GM23338 (cell line): ENCODE measurements around the gene PHKG1. TPM values are rescaled to one million over a fixed set of nuclear protein-coding genes. Genes with fewer than 3 reads are reported as not detected.
"Not testable (repeated sequence)": the region's sequence is repeated elsewhere in the genome, so short reads cannot be mapped to it uniquely, and the experiment has no call there.

Experiments used
- ATAC-seq: fragments of 200-7000 bp; cut with Tn5 transposase; 3 replicates; pipeline ENCODE4 v1.9.1; 2020
- DNase-seq: peaks from one replicate; pipeline ENCODE4 v3.0.0-alpha.2; 2015; ENCODE audit warnings: low spot score
- H2AFZ ChIP-seq: fragments of 200-600 bp; sonication (generic); 2 replicates; pipeline ENCODE4 v1.8.0; 2016; ENCODE audit warnings: antibody characterized with exemption, mild to moderate bottlenecking, moderate library complexity
- H3F3A ChIP-seq: fragments of 200-600 bp; sonication (generic); replicated peaks from 2 replicates; pipeline ENCODE4 v1.8.0; 2017; ENCODE audit warnings: antibody characterized with exemption, mixed run types, low read depth
- H3K27ac ChIP-seq: fragments of 200-600 bp; sonication (generic); 2 replicates; pipeline ENCODE4 v1.6.1; 2016; ENCODE audit warnings: low read depth
- H3K27me3 ChIP-seq: fragments of 200-600 bp; sonication (generic); 2 replicates; pipeline ENCODE4 v1.8.0; 2016; ENCODE audit warnings: mild to moderate bottlenecking, mixed run types, moderate library complexity; ENCODE audit not compliant: insufficient read depth
- H3K36me3 ChIP-seq: fragments of 200-600 bp; sonication (generic); 2 replicates; pipeline ENCODE4 v1.8.0; 2016; ENCODE audit warnings: mild to moderate bottlenecking; ENCODE audit not compliant: insufficient read depth
- H3K4me1 ChIP-seq: fragments of 200-600 bp; sonication (generic); 2 replicates; pipeline ENCODE4 v1.8.0; 2016; ENCODE audit warnings: mild to moderate bottlenecking, moderate library complexity; ENCODE audit not compliant: insufficient read depth
- H3K4me2 ChIP-seq: fragments of 200-600 bp; sonication (generic); 2 replicates; pipeline ENCODE4 v1.7.1; 2017; ENCODE audit warnings: mixed run types
- H3K4me3 ChIP-seq: fragments of 200-600 bp; sonication (generic); 2 replicates; pipeline ENCODE4 v1.6.1; 2016; ENCODE audit warnings: mixed run types
- H3K79me2 ChIP-seq: fragments of 200-600 bp; sonication (generic); replicated peaks from 2 replicates; pipeline ENCODE4 v1.8.0; 2017; ENCODE audit warnings: mild to moderate bottlenecking; ENCODE audit not compliant: insufficient read depth
- H3K9me2 ChIP-seq: fragments of 200-600 bp; sonication (generic); 2 replicates; pipeline ENCODE4 v1.8.0; 2017; ENCODE audit not compliant: insufficient read depth
- H4K20me1 ChIP-seq: fragments of 200-600 bp; sonication (generic); replicated peaks from 2 replicates; pipeline ENCODE4 v1.8.0; 2017; ENCODE audit warnings: mild to moderate bottlenecking; ENCODE audit not compliant: insufficient read depth
- H3K27ac Mint-ChIP-seq: 2 replicates; pipeline ENCODE4 v1.8.0; 2020; ENCODE audit warnings: inconsistent platforms, mild to moderate bottlenecking, moderate library complexity, mixed read lengths
- H3K27me3 Mint-ChIP-seq: 3 replicates; pipeline ENCODE4 v1.8.0; 2022; ENCODE audit warnings: low read depth, mild to moderate bottlenecking, moderate library complexity, mixed read lengths, inconsistent platforms; ENCODE audit not compliant: insufficient read depth, poor library complexity
- H3K36me3 Mint-ChIP-seq: 3 replicates; pipeline ENCODE4 v1.8.0; 2021; ENCODE audit warnings: low read depth, mild to moderate bottlenecking, inconsistent platforms, moderate library complexity, mixed read lengths
- H3K4me1 Mint-ChIP-seq: 3 replicates; pipeline ENCODE4 v1.8.0; 2020; ENCODE audit warnings: mild to moderate bottlenecking, inconsistent platforms, mixed read lengths
- H3K4me3 Mint-ChIP-seq: 3 replicates; pipeline ENCODE4 v1.8.0; 2021; ENCODE audit warnings: moderate library complexity, mild to moderate bottlenecking, inconsistent platforms, mixed read lengths
- H3K9me3 Mint-ChIP-seq: 3 replicates; pipeline ENCODE4 v1.8.0; 2020; ENCODE audit warnings: moderate library complexity, mild to moderate bottlenecking, inconsistent platforms, mixed read lengths
- EZH2 ChIP-seq: fragments of 200-600 bp; sonication (generic); IDR thresholded peaks from one replicate; pipeline ENCODE4 v1.8.0; 2017; ENCODE audit warnings: antibody characterized with exemption, mild to moderate bottlenecking, low read depth; ENCODE audit not compliant: unreplicated experiment
- EZH2phosphoT487 ChIP-seq: fragments of 200-600 bp; sonication (generic); IDR thresholded peaks from one replicate; pipeline ENCODE4 v1.8.1; 2018; ENCODE audit warnings: antibody characterized with exemption; ENCODE audit not compliant: unreplicated experiment
- ZNF331 ChIP-seq: fragments of 250-450 bp; sonication (Bioruptor Pico); IDR thresholded peaks from 2 replicates; pipeline ENCODE4 v1.5.0; 2020; ENCODE audit warnings: low read depth, mild to moderate bottlenecking, moderate library complexity
- polyA plus RNA-seq: library from polyadenylated mRNA; unstranded; fragments of >200 nt; fragmentation: Nextera tagmentation; extraction: Ambion mirVana; gene quantifications from 2 replicates; pipeline ENCODE4 v1.2.1, GENCODE V29; 2016
- total RNA-seq: library from RNA; depleted of rRNA; stranded (reverse); fragments of >200 nt; shearing (Covaris generic); gene quantifications from 2 replicates; pipeline ENCODE4 v1.2.3, GENCODE V29; 2014
- TF ChIP-seq, protein P1 (sequence below): IDR thresholded peaks from 2 replicates; pipeline ENCODE4 v1.6.1; 2016; ENCODE audit warnings: antibody characterized with exemption
- TF ChIP-seq, protein P2 (sequence below): IDR thresholded peaks from one replicate; pipeline ENCODE4 v1.6.1; 2018; ENCODE audit warnings: antibody characterized with exemption; ENCODE audit not compliant: unreplicated experiment
- TF ChIP-seq, protein P3 (sequence below): fragments of 250-450 bp; sonication (Bioruptor Pico); IDR thresholded peaks from 2 replicates; pipeline ENCODE4 v1.5.0; 2020; ENCODE audit warnings: mild to moderate bottlenecking, moderate library complexity

The PHKG1 gene
- total and polyA plus RNA-seq, 2 experiments from 2014 or later: not detected

DNA sequence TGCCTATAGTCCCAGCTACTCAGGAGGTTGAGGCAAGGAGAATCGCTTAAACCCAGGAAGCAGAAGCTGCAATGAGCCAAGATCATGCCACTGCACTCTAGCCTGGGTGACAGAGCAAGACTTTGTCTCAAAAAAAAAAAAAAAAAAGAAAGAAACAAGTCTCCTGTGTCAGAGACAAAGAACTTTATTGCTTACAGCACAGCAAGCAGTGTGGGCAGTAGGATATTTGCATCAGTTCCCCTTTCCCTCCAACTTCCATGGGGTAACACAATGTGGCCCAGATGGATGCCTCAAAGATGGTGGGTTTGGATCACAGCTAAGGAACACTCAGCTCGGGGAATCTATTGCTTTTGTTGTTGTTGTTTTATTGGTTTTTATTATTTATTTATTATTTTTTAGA lies 47.0 kb downstream of the PHKG1 start:
- H3K27me3 Mint-ChIP-seq, H3K4me1 Mint-ChIP-seq, H3K27ac ChIP-seq, H3K27me3 ChIP-seq, DNase-seq, H3K4me3 ChIP-seq, H3K4me3 Mint-ChIP-seq, H3K36me3 ChIP-seq, H3K27ac Mint-ChIP-seq, H2AFZ ChIP-seq, H3K4me2 ChIP-seq, H3K9me3 Mint-ChIP-seq, H3K9me2 ChIP-seq, H3K4me1 ChIP-seq, H4K20me1 ChIP-seq, ATAC-seq, H3F3A ChIP-seq: not testable (repeated sequence)
- peaks cover 23% of the 10 kb centered on the region for H3K36me3 Mint-ChIP-seq
- H3K79me2 ChIP-seq: peaks cover 24% of the 10 kb centered on the region

DNA sequence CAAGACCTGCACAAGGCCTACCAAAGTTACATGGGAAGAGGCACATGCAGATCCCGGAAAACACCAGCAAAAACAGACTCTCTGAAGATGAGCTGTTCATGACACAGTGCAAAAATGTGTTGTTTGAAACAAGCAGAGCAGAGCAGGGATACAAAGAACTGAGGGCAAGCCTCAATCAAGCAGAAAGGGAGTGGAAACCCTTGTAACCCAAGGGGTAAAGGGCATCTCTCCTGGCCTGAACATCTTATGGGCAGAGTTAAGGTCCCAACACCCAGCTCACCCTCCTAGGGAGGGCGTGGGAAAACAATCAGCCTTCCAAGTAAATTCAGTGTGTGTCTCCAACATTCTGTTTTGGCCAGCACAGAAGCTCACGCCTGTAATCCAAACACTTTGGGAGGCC lies 52.0 kb downstream of the PHKG1 start:
- Histone ChIP-seq H3K4me2 (no peak overlapping the region), H3F3A (no peaks in the 10 kb centered on the region), H3K4me3 (no peak overlapping the region), H3K4me1 (no peaks in the 10 kb centered on the region), H3K36me3 (no peaks in the 10 kb centered on the region), H4K20me1 (no peaks in the 10 kb centered on the region; the same call in none of the 2 replicates), H2AFZ (no peak overlapping the region), H3K9me2 (no peaks in the 10 kb centered on the region), H3K79me2 (peaks cover 7% of the 10 kb centered on the region; the same call in 1 of the 2 replicates), H3K27me3 (no peaks in the 10 kb centered on the region), H3K27ac (no peak overlapping the region)
- Mint-ChIP-seq H3K27me3 (peaks cover 4% of the 10 kb centered on the region), H3K27ac (no peak overlapping the region), H3K4me3 (no peak overlapping the region), H3K4me1 (no peaks in the 10 kb centered on the region), H3K36me3 (peaks cover 28% of the 10 kb centered on the region), H3K9me3 (no peaks in the 10 kb centered on the region)
- TF ChIP-seq EZH2phosphoT487 (no peak), EZH2 (no peak), ZNF331 (CRISPR knock-in tag) (no peak)
- TF ChIP-seq, protein P1, sequence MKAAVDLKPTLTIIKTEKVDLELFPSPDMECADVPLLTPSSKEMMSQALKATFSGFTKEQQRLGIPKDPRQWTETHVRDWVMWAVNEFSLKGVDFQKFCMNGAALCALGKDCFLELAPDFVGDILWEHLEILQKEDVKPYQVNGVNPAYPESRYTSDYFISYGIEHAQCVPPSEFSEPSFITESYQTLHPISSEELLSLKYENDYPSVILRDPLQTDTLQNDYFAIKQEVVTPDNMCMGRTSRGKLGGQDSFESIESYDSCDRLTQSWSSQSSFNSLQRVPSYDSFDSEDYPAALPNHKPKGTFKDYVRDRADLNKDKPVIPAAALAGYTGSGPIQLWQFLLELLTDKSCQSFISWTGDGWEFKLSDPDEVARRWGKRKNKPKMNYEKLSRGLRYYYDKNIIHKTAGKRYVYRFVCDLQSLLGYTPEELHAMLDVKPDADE: no peak
- TF ChIP-seq, protein P2, sequence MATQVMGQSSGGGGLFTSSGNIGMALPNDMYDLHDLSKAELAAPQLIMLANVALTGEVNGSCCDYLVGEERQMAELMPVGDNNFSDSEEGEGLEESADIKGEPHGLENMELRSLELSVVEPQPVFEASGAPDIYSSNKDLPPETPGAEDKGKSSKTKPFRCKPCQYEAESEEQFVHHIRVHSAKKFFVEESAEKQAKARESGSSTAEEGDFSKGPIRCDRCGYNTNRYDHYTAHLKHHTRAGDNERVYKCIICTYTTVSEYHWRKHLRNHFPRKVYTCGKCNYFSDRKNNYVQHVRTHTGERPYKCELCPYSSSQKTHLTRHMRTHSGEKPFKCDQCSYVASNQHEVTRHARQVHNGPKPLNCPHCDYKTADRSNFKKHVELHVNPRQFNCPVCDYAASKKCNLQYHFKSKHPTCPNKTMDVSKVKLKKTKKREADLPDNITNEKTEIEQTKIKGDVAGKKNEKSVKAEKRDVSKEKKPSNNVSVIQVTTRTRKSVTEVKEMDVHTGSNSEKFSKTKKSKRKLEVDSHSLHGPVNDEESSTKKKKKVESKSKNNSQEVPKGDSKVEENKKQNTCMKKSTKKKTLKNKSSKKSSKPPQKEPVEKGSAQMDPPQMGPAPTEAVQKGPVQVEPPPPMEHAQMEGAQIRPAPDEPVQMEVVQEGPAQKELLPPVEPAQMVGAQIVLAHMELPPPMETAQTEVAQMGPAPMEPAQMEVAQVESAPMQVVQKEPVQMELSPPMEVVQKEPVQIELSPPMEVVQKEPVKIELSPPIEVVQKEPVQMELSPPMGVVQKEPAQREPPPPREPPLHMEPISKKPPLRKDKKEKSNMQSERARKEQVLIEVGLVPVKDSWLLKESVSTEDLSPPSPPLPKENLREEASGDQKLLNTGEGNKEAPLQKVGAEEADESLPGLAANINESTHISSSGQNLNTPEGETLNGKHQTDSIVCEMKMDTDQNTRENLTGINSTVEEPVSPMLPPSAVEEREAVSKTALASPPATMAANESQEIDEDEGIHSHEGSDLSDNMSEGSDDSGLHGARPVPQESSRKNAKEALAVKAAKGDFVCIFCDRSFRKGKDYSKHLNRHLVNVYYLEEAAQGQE: no peak
- TF ChIP-seq, protein P3, sequence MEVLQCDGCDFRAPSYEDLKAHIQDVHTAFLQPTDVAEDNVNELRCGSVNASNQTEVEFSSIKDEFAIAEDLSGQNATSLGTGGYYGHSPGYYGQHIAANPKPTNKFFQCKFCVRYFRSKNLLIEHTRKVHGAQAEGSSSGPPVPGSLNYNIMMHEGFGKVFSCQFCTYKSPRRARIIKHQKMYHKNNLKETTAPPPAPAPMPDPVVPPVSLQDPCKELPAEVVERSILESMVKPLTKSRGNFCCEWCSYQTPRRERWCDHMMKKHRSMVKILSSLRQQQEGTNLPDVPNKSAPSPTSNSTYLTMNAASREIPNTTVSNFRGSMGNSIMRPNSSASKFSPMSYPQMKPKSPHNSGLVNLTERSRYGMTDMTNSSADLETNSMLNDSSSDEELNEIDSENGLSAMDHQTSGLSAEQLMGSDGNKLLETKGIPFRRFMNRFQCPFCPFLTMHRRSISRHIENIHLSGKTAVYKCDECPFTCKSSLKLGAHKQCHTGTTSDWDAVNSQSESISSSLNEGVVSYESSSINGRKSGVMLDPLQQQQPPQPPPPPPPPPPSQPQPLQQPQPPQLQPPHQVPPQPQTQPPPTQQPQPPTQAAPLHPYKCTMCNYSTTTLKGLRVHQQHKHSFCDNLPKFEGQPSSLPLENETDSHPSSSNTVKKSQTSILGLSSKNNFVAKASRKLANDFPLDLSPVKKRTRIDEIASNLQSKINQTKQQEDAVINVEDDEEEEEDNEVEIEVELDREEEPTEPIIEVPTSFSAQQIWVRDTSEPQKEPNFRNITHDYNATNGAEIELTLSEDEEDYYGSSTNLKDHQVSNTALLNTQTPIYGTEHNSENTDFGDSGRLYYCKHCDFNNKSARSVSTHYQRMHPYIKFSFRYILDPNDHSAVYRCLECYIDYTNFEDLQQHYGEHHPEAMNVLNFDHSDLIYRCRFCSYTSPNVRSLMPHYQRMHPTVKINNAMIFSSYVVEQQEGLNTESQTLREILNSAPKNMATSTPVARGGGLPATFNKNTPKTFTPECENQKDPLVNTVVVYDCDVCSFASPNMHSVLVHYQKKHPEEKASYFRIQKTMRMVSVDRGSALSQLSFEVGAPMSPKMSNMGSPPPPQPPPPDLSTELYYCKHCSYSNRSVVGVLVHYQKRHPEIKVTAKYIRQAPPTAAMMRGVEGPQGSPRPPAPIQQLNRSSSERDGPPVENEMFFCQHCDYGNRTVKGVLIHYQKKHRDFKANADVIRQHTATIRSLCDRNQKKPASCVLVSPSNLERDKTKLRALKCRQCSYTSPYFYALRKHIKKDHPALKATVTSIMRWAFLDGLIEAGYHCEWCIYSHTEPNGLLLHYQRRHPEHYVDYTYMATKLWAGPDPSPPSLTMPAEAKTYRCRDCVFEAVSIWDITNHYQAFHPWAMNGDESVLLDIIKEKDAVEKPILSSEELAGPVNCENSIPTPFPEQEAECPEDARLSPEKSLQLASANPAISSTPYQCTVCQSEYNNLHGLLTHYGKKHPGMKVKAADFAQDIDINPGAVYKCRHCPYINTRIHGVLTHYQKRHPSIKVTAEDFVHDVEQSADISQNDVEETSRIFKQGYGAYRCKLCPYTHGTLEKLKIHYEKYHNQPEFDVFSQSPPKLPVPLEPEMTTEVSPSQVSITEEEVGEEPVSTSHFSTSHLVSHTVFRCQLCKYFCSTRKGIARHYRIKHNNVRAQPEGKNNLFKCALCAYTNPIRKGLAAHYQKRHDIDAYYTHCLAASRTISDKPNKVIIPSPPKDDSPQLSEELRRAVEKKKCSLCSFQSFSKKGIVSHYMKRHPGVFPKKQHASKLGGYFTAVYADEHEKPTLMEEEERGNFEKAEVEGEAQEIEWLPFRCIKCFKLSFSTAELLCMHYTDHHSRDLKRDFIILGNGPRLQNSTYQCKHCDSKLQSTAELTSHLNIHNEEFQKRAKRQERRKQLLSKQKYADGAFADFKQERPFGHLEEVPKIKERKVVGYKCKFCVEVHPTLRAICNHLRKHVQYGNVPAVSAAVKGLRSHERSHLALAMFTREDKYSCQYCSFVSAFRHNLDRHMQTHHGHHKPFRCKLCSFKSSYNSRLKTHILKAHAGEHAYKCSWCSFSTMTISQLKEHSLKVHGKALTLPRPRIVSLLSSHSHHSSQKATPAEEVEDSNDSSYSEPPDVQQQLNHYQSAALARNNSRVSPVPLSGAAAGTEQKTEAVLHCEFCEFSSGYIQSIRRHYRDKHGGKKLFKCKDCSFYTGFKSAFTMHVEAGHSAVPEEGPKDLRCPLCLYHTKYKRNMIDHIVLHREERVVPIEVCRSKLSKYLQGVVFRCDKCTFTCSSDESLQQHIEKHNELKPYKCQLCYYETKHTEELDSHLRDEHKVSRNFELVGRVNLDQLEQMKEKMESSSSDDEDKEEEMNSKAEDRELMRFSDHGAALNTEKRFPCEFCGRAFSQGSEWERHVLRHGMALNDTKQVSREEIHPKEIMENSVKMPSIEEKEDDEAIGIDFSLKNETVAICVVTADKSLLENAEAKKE: no peak
- ATAC-seq: no peak
- DNase-seq: no peak
